Activated CD4-positive, alpha-beta T cell treated with anti-CD3 and anti-CD28 coated beads for 24 hours (primary cell): ENCODE results near the gene KRT79.
"Not testable (repeated sequence)": the region's sequence is repeated elsewhere in the genome, so short reads cannot be mapped to it uniquely, and the experiment has no call there.

ENCODE experiments used
- DNase-seq, 2 donors: peaks; one replicate each; pipeline ENCODE4 v3.0.0-alpha.2; 2020; ENCODE audit warnings: low read depth in 2 of 2

KRT79 gene

DNA sequence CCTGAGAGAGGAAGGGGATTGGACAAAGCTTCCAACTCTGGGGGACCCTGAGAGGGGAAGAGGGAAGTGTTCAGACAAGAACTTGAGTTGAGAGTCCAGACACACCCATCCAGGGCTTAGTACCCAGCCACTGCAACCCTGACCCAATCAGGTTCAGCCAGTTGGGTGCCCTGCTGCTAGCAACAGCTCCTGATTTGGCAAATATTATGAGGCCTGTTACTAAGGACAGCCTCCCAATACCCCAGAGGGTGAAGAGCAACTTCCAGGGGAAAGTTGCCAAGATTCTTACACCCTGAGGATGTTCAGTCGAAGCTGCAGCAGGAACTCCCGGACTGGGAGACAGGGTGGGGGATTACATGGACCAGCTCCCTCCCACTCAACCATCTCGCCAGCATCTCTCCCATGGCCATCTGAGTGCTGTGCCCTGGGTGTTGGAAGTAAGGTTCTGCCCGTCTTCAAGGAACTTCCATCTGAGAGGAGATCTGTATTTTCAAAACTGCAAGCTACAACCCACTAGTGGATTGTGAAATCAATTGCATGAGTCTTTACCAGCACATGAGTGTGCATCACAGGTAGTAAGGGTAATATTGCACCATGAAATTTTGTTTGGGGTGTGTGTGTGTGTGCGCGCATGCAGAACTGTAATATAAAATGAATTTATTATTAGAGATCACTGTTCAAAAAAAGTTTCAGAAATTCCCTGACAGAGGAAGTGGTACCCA is 26.2 kb upstream of the KRT79 start:
- no peak for DNase-seq

DNA sequence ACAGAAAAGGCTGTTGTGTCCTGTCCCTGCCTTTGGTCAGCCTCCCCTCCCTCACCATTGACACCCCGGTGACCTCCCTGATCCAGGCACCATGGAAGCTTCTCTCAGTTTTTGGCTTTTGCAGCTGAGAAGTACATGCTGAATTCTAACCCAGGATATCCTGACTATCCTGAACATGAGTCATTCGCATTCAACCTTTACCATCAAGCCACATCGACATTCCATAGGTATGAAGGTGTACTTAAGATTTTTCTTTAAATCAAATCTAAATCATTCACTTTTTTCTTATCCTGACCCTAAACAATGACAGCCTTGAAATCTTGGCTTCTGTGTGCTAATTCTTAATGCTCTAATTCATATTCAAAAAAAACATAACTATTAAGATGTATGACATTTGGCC is 23.4 kb upstream of the KRT79 start:
- DNase-seq: no peak

DNA sequence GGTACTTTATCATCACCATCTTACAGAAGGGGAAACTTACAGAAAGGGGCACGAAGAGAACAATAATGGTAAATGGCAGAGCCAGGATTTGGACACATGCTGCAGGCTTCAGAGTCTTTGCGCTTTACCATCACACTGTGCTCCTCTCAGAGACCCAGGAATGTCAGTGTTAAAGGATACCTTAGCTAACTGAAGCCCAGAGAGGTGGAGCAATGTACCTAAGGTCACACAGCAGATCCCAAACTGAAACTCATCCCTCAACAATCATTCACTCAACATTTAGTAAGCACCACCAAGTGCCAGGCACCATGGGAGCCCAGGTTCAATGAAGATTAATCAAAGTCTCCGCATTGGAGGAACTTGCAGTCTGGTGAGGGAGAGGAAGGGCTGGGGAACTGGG is 22.7 kb upstream of the KRT79 start:
- no peak for DNase-seq

DNA sequence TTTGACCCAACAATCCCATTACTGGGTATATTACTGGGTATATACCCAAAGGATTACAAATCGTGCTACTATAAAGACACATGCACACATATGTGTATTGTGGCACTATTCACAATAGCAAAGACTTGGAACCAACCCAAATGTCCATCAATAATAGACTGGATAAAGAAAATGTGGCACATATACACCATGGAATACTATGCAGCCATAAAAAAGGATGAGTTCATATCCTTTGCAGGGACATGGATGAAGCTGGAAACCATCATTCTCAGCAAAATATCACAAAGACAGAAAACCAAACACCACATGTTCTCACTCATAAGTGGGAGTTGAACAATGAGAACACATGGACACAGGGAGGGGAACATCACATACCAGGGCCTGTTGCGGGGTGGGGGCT is 22.0 kb upstream of the KRT79 start:
- DNase-seq: not testable (repeated sequence)

DNA sequence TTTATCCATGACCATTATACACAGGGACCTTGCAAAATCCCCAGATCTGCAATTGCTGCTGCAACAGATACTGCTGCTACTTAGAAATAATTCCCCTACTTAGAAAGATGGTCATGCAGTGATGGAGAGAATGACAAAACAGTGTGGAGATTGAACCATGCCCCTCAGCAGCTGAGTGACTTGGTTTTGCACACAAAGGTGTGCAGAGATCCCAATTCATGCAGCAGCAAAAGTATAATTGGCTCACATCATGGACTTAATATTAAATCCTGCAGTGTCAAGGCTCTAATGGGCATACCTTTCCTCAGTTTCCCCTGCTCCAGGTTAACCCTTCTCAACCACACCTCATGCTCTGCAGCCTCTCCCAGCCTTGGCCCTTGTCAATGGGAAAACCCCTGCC is 17.7 kb upstream of the KRT79 start:
- DNase-seq: no peak

DNA sequence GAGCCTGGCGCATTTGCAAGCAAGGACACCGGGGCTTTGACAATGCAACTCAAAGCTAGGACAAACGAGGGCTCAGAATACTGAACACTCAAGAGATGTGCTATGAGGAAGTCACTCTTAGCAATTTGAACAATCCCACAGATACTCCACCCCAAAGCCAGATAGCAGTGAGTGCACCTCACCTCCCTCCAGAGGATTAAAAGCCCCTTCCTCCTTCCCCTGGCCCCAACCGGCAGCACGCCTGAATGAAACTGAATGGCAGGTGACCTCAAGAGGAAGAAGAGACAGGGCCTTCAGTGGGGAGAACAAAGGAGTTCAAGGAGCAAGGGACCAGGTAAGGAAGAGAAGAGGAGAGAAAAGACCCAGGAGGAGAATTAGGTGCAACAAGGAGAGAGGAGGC is 16.6 kb upstream of the KRT79 start:
- no peak for DNase-seq

DNA sequence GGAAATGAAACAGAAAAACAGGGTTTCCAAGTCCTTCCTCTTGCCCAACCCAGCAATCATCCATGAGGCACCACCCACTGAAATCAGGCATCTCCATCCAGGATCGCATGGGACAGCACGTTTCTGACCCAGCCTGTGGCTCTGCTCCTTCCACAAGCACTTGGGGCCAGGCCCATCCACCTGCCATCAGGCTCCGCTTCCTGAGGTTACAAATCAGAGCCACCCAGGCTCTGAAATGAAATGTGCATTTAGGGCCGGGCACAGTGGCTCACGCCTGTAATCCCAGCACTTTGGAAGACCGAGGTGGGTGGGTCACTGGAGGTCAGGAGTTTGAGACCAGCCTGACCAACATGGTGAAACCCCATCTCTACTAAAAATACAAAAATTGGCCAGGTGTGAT is 15.4 kb upstream of the KRT79 start:
- DNase-seq: no peak

DNA sequence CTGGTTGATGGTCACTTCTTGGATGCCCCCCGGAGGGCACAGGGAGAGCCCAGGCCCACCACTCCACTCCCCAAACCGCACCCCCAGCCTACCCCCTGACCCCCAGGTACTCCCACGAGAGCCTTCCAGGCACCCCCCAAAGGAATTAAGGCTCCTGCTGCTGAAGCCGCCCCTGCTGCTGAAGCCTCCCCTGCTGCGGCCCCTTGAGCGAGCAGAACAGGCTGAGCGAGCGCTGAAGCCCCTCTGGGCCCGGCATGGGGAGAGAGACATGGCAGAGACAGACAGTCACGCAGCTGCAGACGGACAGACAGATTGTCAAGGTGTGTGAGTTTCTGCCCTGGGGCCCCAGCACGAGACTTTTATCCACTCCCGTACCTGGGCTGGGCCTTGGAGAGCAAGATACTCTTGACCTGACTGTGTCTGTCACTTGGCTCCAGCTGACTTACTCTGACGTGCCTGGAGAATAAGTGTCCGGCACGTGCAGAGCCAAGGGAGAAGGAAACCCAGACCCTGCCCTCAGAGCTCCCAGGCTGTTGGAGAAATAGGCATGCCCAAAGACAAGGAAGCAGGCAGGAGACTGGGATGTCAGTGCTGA is 14.6 kb upstream of the KRT79 start, which contains the start of gene KRT78:
TSS of gene KRT78 (minus strand) at position 334 of the 595 bp plus-strand sequence. CDS start at position 270, 64 bp downstream.
- no peak for DNase-seq

DNA sequence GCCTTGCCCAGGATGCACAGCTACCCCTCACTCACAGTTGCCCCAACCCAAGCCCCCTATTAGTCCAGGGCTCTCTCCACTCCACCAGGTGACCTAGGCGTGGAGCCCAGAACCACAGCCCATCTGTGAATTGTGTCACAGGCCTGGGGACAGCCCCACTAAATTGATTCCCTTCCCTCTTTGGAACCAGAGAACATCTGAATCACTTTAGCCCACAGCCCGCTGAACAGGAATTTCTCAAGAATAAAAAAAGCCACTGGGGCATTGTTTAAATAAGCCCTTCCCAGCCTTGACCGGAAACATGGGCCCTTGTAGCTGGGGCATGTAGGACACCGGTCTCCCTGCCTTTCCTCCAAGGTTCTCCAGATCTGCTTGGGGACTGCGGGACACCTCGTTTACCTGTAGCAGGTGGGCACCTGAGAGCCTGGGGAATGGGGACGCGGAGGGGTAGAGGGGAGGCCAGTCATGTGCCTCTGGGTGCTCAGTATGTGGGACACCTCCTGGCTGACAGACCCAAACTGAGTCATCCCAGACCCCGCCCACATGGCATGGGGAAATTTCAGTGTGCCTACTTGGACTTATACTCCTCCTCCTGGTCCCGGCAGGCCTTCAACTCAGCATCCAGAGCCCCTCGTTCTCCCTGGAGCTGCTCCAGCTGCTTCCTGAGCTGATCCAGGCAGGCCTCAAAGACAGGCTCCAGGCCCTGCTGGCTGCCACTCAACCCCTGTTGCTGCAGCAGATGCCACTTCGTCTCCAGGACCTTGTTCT is 13.4 kb upstream of the KRT79 start:
- no peak for DNase-seq

DNA sequence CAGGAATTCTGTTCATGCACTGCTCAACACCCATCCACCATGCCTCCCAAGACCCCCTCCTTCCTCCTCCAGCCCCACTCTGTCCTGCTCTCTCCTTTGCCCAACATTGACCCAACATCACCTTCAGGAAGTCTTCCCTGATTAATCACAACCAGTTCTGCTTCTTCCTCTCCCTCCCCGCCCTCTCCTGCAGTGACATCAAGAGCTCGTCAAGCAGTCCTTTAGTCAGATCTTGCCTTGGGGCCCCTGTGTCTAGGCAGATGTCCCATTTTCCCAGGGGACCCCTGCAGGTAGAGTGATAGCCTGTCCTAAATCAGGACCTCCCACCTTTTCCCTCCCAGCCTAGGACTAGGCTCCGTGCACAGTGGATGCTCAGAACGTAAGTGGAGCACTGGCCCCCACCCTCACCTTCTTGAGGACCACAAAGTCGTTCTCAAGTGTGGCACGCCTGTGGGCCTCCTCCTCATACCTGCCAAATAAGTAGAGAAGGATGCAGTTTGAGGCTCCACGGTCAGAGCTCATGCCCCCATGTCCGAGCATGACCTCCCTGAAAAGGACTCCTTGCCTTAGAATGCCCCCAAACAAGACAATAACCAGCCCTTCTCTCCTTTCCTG is 12.4 kb upstream of the KRT79 start:
- DNase-seq: no peak

DNA sequence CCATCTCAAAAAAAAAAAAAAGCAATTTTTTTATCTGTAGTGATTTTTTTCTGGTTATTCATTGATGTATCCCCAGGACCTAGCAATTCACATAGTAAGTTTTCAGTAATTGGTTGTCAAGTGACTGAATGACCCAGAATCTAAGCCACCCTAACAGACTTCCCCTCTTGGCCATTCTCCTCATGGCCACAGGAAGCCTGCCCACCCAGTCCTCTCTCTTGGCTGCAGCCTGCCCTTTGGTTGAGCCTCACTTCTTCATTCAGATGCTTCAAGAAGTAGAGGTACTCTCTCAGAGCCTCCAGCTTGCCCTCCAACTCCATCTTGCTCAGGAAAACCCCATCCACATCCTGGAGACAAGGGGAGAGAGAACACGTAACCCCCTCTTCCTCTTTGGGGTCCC is 11.8 kb upstream of the KRT79 start:
- DNase-seq: no peak

DNA sequence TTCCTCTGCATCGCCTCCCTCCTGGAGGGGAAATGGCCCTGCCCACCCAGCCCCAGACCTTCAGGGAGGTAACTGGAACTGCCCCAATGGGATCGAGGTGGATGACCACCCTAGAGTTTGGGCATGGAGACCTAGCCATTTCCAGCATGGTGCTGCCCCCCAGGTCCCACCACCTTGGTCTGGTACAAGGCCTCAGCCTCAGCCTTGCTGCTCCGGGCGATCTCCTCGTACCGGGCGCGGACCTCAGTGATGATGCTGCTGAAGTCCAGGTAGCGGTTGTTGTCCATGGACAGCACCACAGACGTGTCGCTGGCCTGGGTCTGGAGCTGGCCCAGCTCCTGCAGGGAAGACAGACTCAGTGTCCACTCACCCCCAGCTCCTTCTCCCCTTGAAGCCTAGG is 10.3 kb upstream of the KRT79 start:
- DNase-seq: no peak

DNA sequence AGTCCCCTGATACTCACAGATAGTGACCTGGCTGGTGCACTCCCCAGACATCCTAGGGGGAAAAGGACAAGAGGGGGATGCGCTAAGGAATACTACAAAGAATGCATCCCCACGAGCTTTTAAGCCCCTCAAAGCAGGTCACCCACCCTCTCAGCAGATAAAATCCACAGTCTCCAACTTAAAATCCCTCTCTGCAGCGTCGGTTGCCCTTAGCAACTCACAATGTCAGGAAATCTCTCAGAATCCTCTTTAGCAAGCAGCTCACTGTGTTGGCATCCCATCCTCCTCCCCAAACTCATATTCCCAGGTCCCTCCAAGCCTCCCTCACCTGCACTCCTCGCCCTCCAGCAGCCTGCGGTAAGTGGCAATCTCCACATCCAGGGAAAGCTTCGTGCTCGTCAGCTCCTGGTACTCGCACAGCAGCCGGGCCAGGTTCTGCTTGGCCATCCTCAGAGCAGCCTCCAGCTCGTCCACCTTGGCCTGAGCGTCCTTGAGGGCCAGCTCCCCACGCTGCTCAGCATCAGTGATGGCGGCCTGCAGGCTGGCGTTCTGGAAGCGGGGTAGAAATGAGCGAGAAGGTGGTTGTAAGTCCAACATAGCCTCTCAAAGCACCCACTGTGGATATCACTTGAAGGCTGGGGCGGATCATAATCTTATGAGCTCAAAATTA is 5.5 kb upstream of the KRT79 start:
- DNase-seq: no peak

DNA sequence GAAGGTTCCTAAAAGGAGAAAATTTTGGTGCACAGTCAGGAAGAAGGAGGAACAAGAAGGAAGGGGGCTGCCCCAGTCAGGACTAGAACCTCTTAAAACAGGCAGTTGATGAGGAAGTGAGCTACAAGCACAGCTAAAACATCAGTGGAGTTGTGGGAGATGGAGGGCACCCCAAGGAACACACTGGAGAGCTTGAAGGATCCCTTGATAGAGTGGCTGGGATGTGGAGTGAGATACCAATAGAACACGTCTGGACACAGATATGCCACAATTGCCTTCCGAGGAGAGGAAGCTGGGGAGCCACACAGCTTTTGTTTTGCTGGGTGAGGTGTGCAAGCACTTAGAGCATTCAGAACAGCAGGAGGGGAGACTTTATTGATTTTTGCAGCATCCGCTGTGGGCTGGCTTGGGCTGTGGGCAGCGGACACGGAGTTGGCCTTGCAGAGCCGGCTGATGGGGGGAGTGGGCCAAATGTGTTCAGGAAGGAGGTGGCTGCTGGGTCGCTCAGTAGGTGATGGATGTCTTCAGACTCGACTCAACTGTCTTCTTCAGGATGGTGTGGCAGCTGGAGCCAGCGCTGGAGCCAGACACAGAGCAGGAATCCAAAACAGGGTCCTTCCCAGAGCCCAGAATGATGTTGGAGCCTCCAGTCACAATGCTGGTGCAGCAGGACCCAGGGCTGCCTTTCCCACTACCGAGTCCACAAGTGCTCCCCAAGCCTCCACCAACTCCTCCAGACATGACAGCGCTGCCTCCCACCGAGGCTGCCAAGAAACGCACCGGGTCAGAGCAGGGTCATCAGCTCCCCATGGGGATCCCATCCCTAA is 4.7 kb upstream of the KRT79 start:
- DNase-seq: no peak

DNA sequence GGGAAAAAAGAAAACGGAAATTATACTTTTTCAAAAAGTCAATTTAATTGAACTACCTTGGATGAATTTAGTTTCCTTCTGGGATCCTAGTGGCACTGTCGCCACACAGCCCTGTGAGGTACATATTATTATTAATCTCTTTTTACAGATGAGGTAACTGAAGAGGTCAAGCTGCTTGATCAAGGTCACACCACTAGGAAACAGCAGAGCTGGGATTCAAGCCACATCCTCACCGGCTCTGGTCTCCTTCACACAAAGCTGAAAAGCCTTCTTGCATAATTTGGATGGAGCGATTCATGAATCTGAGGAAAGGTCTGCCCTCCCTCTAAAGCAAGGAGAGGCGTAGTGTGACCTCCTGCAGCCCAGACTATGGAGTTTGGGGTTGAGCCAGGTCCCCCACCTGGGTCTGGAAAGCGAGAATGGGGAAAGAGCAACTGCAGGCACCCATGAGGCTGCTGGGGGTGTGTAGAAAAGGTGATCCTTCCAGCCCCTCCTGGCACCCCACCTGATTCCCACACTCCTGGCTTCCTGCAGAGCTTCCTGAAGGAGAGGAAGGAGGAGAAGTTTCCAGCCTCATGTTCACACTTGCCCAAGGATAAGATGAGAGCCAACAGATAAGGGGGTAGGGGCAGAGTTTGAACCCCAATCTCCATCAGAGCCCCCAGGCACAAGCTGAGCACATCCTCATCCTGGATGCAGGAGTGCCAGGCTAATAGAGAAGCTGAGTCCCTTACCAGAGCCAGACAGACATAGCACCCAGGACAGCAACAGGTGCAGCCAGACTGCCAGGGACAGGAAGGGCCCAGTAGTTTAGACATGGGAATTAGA is 3.9 kb upstream of the KRT79 start:
- DNase-seq: no peak

DNA sequence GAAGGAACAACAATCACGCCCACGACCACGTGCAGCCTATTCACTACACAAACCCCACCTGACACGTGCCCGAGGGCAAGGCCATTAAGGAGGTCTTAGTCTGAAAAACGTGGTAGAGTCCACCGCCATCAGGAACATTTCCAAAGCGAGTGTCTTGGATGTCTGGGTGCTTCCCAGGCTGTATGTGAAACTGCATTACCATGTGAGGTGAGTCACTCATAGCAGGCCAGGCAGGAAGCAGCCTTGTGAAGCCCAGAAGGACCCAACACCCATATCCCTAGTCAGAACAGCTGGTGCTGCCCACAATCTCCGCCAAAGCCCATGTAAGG is 3.3 kb upstream of the KRT79 start:
- DNase-seq: no peak

DNA sequence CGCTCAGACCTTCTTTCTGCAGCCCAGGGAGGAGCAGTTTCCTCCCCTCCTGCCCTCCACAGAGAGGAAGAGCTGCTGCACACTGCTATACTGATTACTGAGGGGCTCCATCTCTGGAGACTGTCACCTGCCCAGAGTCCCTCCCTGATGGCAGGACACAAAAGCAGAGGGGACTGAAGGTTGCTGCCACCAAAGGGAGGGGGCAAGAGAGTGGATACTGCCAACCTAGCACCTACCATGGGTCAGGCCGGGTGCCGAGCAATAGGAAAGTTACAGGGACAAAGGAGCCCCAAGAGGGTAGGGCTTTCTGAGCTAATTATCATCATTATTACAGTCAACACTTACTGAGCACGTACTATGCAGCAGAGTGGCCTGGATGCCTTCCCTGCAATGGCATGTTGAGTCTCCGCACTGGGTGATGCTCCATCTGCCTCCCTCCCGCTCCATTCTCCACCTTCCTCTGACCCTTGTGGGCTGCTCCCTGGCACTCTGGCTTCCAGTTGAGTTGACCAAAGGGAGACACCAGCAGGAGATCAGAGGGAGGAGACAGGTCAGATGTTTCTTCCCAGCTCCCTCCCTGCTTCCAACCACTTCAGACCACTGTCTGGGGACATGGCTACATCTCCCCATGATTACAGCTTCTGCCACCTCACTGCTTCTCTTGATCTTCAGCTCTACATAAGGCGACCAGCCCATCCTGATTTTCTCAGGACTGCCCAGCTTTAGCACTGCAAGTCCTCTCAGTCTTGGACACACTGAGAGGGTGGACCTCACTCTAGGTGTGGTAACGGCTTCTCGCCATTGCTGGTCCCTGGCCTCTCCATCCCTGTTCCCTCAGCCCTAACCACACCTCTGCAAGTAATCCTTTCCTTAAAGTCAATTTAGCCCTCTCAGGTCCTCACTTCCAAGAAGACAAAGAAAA is 2.6 kb upstream of the KRT79 start:
- DNase-seq: no peak

DNA sequence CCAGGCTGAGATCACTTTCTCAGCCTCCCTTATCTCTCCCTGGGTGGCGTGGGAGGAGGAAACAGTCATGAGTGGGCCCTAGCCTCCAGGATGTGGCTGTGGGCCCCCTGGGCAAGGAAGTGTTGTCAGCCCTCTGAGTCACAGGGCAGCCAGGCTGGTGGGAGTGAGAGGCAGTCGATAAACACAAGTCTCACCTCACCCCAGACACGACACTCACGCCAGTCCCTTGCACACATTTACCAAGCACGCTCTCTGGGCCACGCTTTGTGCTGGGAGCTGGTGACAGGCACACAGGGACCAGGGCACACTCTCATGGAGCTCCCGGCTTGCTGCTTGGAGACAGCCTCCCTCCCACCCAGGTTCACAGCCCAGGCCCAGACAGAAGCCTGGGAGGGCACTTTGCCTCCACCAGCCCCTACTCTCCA is 1.9 kb upstream of the KRT79 start:
- DNase-seq: peak; percentile 34 to 42
